Uterus (tissue), 4 donors: ENCODE results near the gene CAVIN3. TPM values are rescaled to one million over a fixed set of nuclear protein-coding genes. Genes with fewer than 3 reads are reported as not detected.
A peak's percentile ranks its signal among the peaks of the same experiment; 100 is the strongest.

Experiments used
- DNase-seq, 2 donors: peaks; one replicate each; pipeline ENCODE4 v3.0.0-alpha.2; 2019 to 2020
- H3K27ac ChIP-seq, 2 donors: fragments of 200-600 bp; sonication (generic); 1 replicate in 1 of 2; 2 replicates in 1 of 2; pipeline ENCODE4 v1.5.1; 2016 to 2018
- H3K27me3 ChIP-seq, 2 donors: fragments of 200-600 bp; sonication (generic); one replicate each; pipeline ENCODE4 v1.5.1; 2018 to 2019; ENCODE audit warnings: control low read depth in 1 of 2
- H3K36me3 ChIP-seq, 2 donors: fragments of 200-600 bp; sonication (generic); one replicate each; pipeline ENCODE4 v1.5.1; 2019; ENCODE audit warnings: control low read depth in 1 of 2
- H3K4me1 ChIP-seq, 2 donors: fragments of 200-600 bp; sonication (generic); one replicate each; pipeline ENCODE4 v1.5.1; 2018 to 2019; ENCODE audit warnings: control low read depth in 1 of 2
- H3K4me3 ChIP-seq, 2 donors: fragments of 200-600 bp; sonication (generic); 1 replicate in 1 of 2; 2 replicates in 1 of 2; pipeline ENCODE4 v1.5.1; 2018 to 2019; ENCODE audit warnings: mild to moderate bottlenecking in 1 of 2
- H3K9me3 ChIP-seq, 2 donors: fragments of 200-600 bp; sonication (generic); one replicate each; pipeline ENCODE4 v1.5.1; 2019; ENCODE audit warnings: control low read depth in 1 of 2
- POLR2A ChIP-seq, 2 donors: fragments of 450-650 bp; IDR thresholded peaks; one replicate each; pipeline ENCODE4 v1.6.1; 2016; ENCODE audit warnings: antibody characterized with exemption in 2 of 2, mild to moderate bottlenecking in 1 of 2, moderate library complexity in 1 of 2
- intact Hi-C: fragments of 100-400 bp; cut with DNase I; formaldehyde crosslinking; loops from one replicate; pipeline ENCODE4 v1.15.1; 2023; ENCODE audit warnings: low total_unique reads
- total RNA-seq, 4 donors: library from RNA; depleted of rRNA in 3 of 4; stranded (reverse); fragments of >200 nt in 3 of 4; gene quantifications; one replicate each; pipeline versions ENCODE4 v1.1.0 to v1.2.4, GENCODE V29; 2014 to 2023
- TF ChIP-seq, protein P1 (sequence below), 4 experiments: fragments of 200-600 bp in 2 of 4; fragments of 450-650 bp in 2 of 4; sonication (generic) in 2 of 4; IDR thresholded peaks; one replicate each; pipeline ENCODE4 v1.5.1; 2016 to 2019; ENCODE audit warnings: antibody characterized with exemption in 4 of 4, mild to moderate bottlenecking in 2 of 4, moderate library complexity in 1 of 4
- donor health status: DM: yes; HTN: yes; CAD: no.

The CAVIN3 gene
- total RNA-seq, 4 donors from 2014 or later = 78.8 to 388 (median 107) TPM

DNA sequence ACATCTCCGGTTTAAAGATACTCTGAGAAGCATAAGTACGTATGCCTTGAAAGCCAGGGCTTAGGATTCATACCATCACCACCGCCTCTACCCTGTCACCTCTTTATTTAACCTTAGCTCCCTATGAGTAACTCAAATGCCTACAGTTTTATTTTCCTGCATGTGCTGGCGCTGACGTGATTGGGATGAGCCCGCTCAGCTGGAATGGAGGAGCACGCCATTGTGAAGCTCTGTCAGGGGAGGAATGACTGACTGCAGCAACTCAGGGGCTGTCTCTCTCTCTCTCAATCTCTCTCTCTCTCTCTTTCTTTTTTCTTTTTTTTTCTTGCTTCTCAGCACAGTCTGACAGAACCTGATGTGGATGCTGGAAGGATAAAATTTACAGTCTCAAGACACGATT lies 12.4 kb downstream of the CAVIN3 start:
- Histone ChIP-seq H3K36me3 (no peaks in the 10 kb centered on the region), H3K27ac (no peak overlapping the region), H3K4me3 (no peak overlapping the region), H3K27me3 (no peaks in the 10 kb centered on the region), H3K4me1 (no peaks in the 10 kb centered on the region), H3K9me3 (no peaks in the 10 kb centered on the region)
- no peak for TF ChIP-seq POLR2A (IDR thresholded peaks at IDR 0.05)
- TF ChIP-seq, protein P1, sequence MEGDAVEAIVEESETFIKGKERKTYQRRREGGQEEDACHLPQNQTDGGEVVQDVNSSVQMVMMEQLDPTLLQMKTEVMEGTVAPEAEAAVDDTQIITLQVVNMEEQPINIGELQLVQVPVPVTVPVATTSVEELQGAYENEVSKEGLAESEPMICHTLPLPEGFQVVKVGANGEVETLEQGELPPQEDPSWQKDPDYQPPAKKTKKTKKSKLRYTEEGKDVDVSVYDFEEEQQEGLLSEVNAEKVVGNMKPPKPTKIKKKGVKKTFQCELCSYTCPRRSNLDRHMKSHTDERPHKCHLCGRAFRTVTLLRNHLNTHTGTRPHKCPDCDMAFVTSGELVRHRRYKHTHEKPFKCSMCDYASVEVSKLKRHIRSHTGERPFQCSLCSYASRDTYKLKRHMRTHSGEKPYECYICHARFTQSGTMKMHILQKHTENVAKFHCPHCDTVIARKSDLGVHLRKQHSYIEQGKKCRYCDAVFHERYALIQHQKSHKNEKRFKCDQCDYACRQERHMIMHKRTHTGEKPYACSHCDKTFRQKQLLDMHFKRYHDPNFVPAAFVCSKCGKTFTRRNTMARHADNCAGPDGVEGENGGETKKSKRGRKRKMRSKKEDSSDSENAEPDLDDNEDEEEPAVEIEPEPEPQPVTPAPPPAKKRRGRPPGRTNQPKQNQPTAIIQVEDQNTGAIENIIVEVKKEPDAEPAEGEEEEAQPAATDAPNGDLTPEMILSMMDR (IDR thresholded peaks at IDR 0.05) = no peak
- DNase-seq = no peak
- intact Hi-C loops = no loop called here

DNA sequence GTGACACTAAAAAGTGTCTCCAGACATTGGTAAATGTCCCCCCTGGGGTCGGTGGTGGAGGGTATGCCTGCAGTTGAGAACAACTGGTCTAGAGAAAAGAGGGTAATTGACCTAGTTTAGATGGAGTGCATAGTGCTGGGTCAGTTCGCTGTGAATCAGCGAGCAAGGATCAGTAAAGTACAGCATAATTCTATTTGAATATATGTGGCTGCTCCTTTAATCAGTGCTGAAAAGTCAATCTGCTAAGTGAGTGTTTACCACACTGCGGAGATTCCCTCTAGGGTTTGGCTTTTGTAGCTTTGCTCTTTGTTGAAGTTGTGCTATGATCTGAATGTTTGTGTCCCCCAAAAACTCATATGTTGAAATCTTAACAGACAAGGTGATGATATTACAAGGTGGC lies 15.0 kb downstream of the CAVIN3 start:
- no peak for TF ChIP-seq POLR2A (IDR thresholded peaks at IDR 0.05)
- TF ChIP-seq, protein P1 (IDR thresholded peaks at IDR 0.05) = no peak

DNA sequence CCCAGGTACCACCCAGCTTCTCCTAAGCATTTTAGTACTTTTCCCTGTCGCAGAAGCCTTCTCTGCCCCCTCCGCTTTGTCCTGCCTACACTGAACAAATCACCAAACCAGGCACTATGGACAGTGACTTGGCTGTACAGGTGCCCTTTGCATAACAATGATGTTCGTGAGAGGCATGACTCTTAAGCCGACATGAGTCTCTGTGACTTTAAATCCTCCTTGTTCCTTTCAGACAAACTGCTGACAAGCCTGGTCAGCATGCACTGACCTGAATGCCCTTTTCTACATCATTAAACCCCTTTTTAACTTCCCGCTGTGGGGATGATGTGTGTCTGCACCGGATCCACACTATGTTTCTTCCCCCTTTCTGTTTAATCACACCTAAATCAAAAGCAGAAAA lies 16.6 kb downstream of the CAVIN3 start:
- Histone ChIP-seq H3K4me1 (no peaks in the 10 kb centered on the region), H3K9me3 (no peaks in the 10 kb centered on the region), H3K4me3 (no peak overlapping the region), H3K27ac (no peak overlapping the region), H3K27me3 (no peaks in the 10 kb centered on the region), H3K36me3 (no peaks in the 10 kb centered on the region)
- no peak for DNase-seq
- intact Hi-C loops = no loop called here
- TF ChIP-seq POLR2A (IDR thresholded peaks at IDR 0.05) = no peak

More for the DNA sequence above, 15.0 kb downstream of the CAVIN3 start:
- Histone ChIP-seq H3K36me3 (no peaks in the 10 kb centered on the region), H3K4me1 (no peaks in the 10 kb centered on the region), H3K4me3 (no peak overlapping the region), H3K27me3 (no peaks in the 10 kb centered on the region), H3K9me3 (no peaks in the 10 kb centered on the region), H3K27ac (no peak overlapping the region)
- intact Hi-C loops = no loop called here
- no peak for DNase-seq

DNA sequence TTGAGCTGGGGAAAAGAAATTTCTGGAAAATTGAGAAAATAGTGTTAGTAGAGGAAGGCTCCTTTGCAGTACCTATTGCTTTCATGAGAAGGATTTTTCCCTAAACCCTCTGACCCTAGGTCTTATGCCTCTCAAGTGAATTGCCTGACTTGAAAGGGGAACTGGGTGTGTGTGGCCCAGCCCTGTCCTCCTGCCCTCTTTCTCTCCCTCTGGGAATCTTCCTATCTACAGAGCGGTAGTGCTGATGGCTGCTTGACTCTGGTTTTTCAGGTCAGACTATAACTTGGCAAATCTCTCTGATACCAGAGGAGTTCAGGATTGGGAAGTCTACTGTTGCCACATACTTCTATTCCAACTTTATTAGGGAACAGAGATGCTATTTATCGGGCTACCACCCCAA lies 19.2 kb downstream of the CAVIN3 start:
- intact Hi-C loops = no loop called here
- H3K27me3 ChIP-seq = no peaks in the 10 kb centered on the region
- H3K9me3 ChIP-seq = no peaks in the 10 kb centered on the region
- no peak overlapping the region for H3K27ac ChIP-seq
- no peaks in the 10 kb centered on the region for H3K36me3 ChIP-seq
- no peaks in the 10 kb centered on the region for H3K4me1 ChIP-seq
- DNase-seq = no peak
- TF ChIP-seq POLR2A (IDR thresholded peaks at IDR 0.05) = no peak
- TF ChIP-seq, protein P1 (IDR thresholded peaks at IDR 0.05) = no peak
- no peak overlapping the region for H3K4me3 ChIP-seq

DNA sequence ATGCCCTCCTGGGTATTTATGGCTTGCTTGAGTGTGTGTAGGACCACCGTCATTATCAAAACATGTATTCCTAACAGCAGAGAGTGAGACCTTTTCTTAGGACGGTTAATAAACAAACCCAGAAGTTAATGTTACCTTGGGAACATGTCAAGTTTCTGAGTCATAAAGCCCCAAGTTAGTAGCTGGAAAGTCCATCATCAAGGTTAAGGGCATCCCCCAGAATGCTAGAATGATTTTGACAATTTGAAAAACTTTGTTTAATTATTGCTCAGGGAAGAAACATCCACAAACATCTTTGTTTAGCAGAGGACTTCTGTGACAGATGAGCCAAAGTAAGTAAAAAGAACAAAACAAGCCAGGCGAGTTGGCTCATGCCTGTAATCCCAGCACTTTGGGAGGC lies 20.0 kb downstream of the CAVIN3 start:
- no peaks in the 10 kb centered on the region for H3K27me3 ChIP-seq
- intact Hi-C loops = no loop called here
- DNase-seq = no peak
- no peak overlapping the region for H3K4me3 ChIP-seq
- no peaks in the 10 kb centered on the region for H3K36me3 ChIP-seq
- H3K9me3 ChIP-seq = no peaks in the 10 kb centered on the region
- TF ChIP-seq, protein P1 (IDR thresholded peaks at IDR 0.05) = no peak
- no peak for TF ChIP-seq POLR2A (IDR thresholded peaks at IDR 0.05)
- H3K4me1 ChIP-seq = no peaks in the 10 kb centered on the region
- H3K27ac ChIP-seq = no peak overlapping the region

DNA sequence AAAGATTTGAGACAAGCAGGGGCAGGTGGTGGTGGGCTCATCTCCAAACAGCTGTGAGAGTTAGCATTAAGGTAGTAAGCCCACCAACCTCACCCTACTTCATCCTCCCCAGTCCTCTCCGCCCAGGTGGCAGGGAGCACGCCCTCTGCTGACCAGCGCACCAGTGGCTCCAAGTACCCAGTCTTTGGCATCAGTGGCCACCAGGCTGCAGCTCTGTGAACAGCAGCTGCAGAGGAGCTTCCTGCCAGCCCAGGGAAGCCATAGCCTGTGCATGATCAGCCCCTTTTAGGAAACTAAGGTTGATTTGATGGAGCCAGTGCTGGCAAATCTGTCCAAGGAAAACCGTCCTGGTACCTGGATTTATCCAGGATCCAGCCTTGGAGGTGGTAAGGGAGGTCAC lies 21.7 kb downstream of the CAVIN3 start:
- TF ChIP-seq, protein P1 (IDR thresholded peaks at IDR 0.05) = peak in 1 of 4 experiments; percentile 4
- no peak for TF ChIP-seq POLR2A (IDR thresholded peaks at IDR 0.05)
- no peaks in the 10 kb centered on the region for H3K9me3 ChIP-seq
- no peak for DNase-seq
- no peak overlapping the region for H3K27ac ChIP-seq
- no peaks in the 10 kb centered on the region for H3K36me3 ChIP-seq
- intact Hi-C loops = no loop called here
- H3K4me1 ChIP-seq = no peaks in the 10 kb centered on the region
- no peaks in the 10 kb centered on the region for H3K27me3 ChIP-seq
- H3K4me3 ChIP-seq = no peak overlapping the region
